DOHH2 (cell line): ENCODE results near the gene STK33.

ENCODE experiments used
- H3F3A ChIP-seq: fragments of 200-600 bp; sonication (generic), shearing (Covaris generic); 2 replicates; pipeline ENCODE4 v1.6.0; 2016; ENCODE audit warnings: antibody characterized with exemption, mild to moderate bottlenecking; ENCODE audit not compliant: control insufficient read depth, insufficient read depth
- H3K27ac ChIP-seq: fragments of 200-600 bp; sonication (generic); 2 replicates; pipeline ENCODE4 v1.5.1; 2014; ENCODE audit warnings: low read depth, mild to moderate bottlenecking, low read length, moderate library complexity
- H3K27me3 ChIP-seq: fragments of 200-600 bp; sonication (generic); 2 replicates; pipeline ENCODE4 v1.6.1; 2014; ENCODE audit warnings: mild to moderate bottlenecking, low read length, mixed read lengths; ENCODE audit not compliant: control insufficient read depth
- H3K36me3 ChIP-seq: fragments of 200-600 bp; sonication (generic); 2 replicates; pipeline ENCODE4 v1.6.1; 2014; ENCODE audit warnings: mild to moderate bottlenecking, low read length, moderate library complexity, mixed read lengths; ENCODE audit not compliant: control insufficient read depth
- H3K4me1 ChIP-seq: fragments of 200-600 bp; sonication (generic); 2 replicates; pipeline ENCODE4 v1.6.1; 2014; ENCODE audit warnings: mild to moderate bottlenecking, low read length, mixed read lengths; ENCODE audit not compliant: control insufficient read depth
- H3K4me2 ChIP-seq: fragments of 200-600 bp; sonication (generic); 2 replicates; pipeline ENCODE4 v1.6.0; 2014; ENCODE audit warnings: mild to moderate bottlenecking, low read length, moderate library complexity
- H3K4me3 ChIP-seq: fragments of 200-600 bp; sonication (generic); 2 replicates; pipeline ENCODE4 v1.5.1; 2014; ENCODE audit warnings: mild to moderate bottlenecking, low read length, mixed read lengths
- H3K79me2 ChIP-seq: fragments of 200-600 bp; sonication (generic); 2 replicates; pipeline ENCODE4 v1.6.1; 2014; ENCODE audit warnings: mild to moderate bottlenecking, low read length, mixed read lengths; ENCODE audit not compliant: control insufficient read depth
- H3K9me2 ChIP-seq: fragments of 200-600 bp; sonication (generic); replicated peaks from 2 replicates; pipeline ENCODE4 v1.6.1; 2014; ENCODE audit warnings: mild to moderate bottlenecking, low read length, mixed read lengths; ENCODE audit not compliant: control insufficient read depth
- H3K9me3 ChIP-seq: fragments of 200-600 bp; sonication (generic); 2 replicates; pipeline ENCODE4 v1.6.1; 2014; ENCODE audit warnings: antibody characterized with exemption, low read length, mixed read lengths; ENCODE audit not compliant: control insufficient read depth, insufficient read depth
- H4K20me1 ChIP-seq: fragments of 200-600 bp; sonication (generic); 2 replicates; pipeline ENCODE4 v1.6.0; 2014; ENCODE audit warnings: low read depth, mild to moderate bottlenecking, antibody characterized with exemption, low read length, moderate library complexity; ENCODE audit not compliant: control insufficient read depth, insufficient read depth
- CTCF ChIP-seq: fragments of 200-600 bp; sonication (generic); IDR thresholded peaks from one replicate; pipeline ENCODE4 v1.5.1; 2014; ENCODE audit warnings: antibody characterized with exemption, mild to moderate bottlenecking, low read depth, low read length; ENCODE audit not compliant: poor library complexity, severe bottlenecking
- EZH2phosphoT487 ChIP-seq: fragments of 200-600 bp; sonication (generic); IDR thresholded peaks from 2 replicates; pipeline ENCODE4 v1.6.1; 2017; ENCODE audit warnings: borderline replicate concordance, mild to moderate bottlenecking, antibody characterized with exemption, low read length, moderate library complexity, mixed read lengths

Gene STK33

GRCh38 chr11:8381871-8382396 lies 212.1 kb downstream of the STK33 start:
- H3K79me2 ChIP-seq, result no peaks in the 10 kb centered on the region
- peaks cover 11% of the 10 kb centered on the region for H3K4me1 ChIP-seq
- H3F3A ChIP-seq, result no peaks in the 10 kb centered on the region
- H3K4me3 ChIP-seq, result no peak overlapping the region
- TF ChIP-seq EZH2phosphoT487, result no peak
- no peak for TF ChIP-seq CTCF
- H3K9me3 ChIP-seq, result no peaks in the 10 kb centered on the region
- H3K27me3 ChIP-seq, result no peaks in the 10 kb centered on the region
- H3K36me3 ChIP-seq, result no peaks in the 10 kb centered on the region
- H3K27ac ChIP-seq, result no peak overlapping the region
- no peak overlapping the region for H3K4me2 ChIP-seq
- H4K20me1 ChIP-seq, result no peaks in the 10 kb centered on the region
- no peaks in the 10 kb centered on the region for H3K9me2 ChIP-seq

- Histone ChIP-seq H3K4me2 (no peak overlapping the region), H3K36me3 (no peaks in the 10 kb centered on the region), H3K27ac (no peak overlapping the region), H3K4me1 (peaks cover 11% of the 10 kb centered on the region), H3K4me3 (no peak overlapping the region), H3K79me2 (no peaks in the 10 kb centered on the region), H3K27me3 (no peaks in the 10 kb centered on the region), H3K9me3 (no peaks in the 10 kb centered on the region), H4K20me1 (no peaks in the 10 kb centered on the region), H3F3A (no peaks in the 10 kb centered on the region), H3K9me2 (no peaks in the 10 kb centered on the region)
- no peak for TF ChIP-seq CTCF
- TF ChIP-seq EZH2phosphoT487, result no peak
Measured at GRCh38 chr11:8381343-8381742, 212.7 kb downstream of the STK33 start.

GRCh38 chr11:8375932-8376331 lies 218.1 kb downstream of the STK33 start:
- Histone ChIP-seq H3K4me3 (no peak overlapping the region), H3F3A (no peaks in the 10 kb centered on the region), H3K27ac (no peak overlapping the region), H3K36me3 (no peaks in the 10 kb centered on the region), H4K20me1 (no peaks in the 10 kb centered on the region), H3K4me1 (no peaks in the 10 kb centered on the region), H3K9me3 (no peaks in the 10 kb centered on the region), H3K4me2 (no peak overlapping the region), H3K9me2 (no peaks in the 10 kb centered on the region), H3K27me3 (no peaks in the 10 kb centered on the region), H3K79me2 (no peaks in the 10 kb centered on the region)
- no peak for TF ChIP-seq CTCF
- no peak for TF ChIP-seq EZH2phosphoT487

GRCh38 chr11:8375460-8375859 lies 218.6 kb downstream of the STK33 start:
- Histone ChIP-seq H3K4me2 (no peak overlapping the region), H3K27me3 (no peaks in the 10 kb centered on the region), H3K9me3 (no peaks in the 10 kb centered on the region), H3K9me2 (no peaks in the 10 kb centered on the region), H4K20me1 (no peaks in the 10 kb centered on the region), H3K4me1 (no peaks in the 10 kb centered on the region), H3F3A (no peaks in the 10 kb centered on the region), H3K36me3 (no peaks in the 10 kb centered on the region), H3K4me3 (no peak overlapping the region), H3K79me2 (no peaks in the 10 kb centered on the region), H3K27ac (no peak overlapping the region)
- TF ChIP-seq EZH2phosphoT487, result no peak
- no peak for TF ChIP-seq CTCF
